ENCODE results near the gene CACNA2D3. TPM values are rescaled to one million over a fixed set of nuclear protein-coding genes. Genes with fewer than 3 reads are reported as not detected.

Gene CACNA2D3
- polyA plus RNA-seq, 1 donor from 2014 or later = 26.2 TPM

GRCh38 chr3:54604495-54604894 is 482.1 kb downstream of the CACNA2D3 start:
- Histone ChIP-seq H3K9me3 (ENCODE audit: low read length) (peaks cover 4% of the 10 kb centered on the region), H3K9ac (ENCODE audit: low read length) (no peak overlapping the region), H3K27me3 (ENCODE audit: insufficient read depth, low read depth, low read length) (no peaks in the 10 kb centered on the region), H3K27ac (ENCODE audit: low read length) (no peak overlapping the region), H4K20me1 (ENCODE audit: insufficient read depth) (no peaks in the 10 kb centered on the region), H3K4me3 (ENCODE audit: low read length) (no peak overlapping the region), H3K4me2 (ENCODE audit: low read length) (no peak overlapping the region), H2AFZ (ENCODE audit: low read depth, low read length) (no peak overlapping the region), H3K36me3 (ENCODE audit: insufficient read depth, low read length) (no peaks in the 10 kb centered on the region), H3K79me2 (replicated peaks; ENCODE audit: insufficient read depth, low read length) (no peaks in the 10 kb centered on the region), H3F3A (ENCODE audit: insufficient read depth, low read length, poor library complexity, severe bottlenecking) (no peaks in the 10 kb centered on the region), H3K9me2 (ENCODE audit: insufficient read depth, low read length) (no peaks in the 10 kb centered on the region)
- TF ChIP-seq MXI1 (conservative IDR thresholded peaks at IDR 0.05; ENCODE audit: poor library complexity, severe bottlenecking) (no peak), TAF1 (IDR thresholded peaks at IDR 0.05; ENCODE audit: low read depth) (no peak), EZH2 (IDR thresholded peaks at IDR 0.05; ENCODE audit: borderline replicate concordance, insufficient read depth, low read length, poor library complexity, severe bottlenecking) (no peak), RAD21 (conservative IDR thresholded peaks at IDR 0.05) (no peak), EP300 (conservative IDR thresholded peaks at IDR 0.05; ENCODE audit: poor library complexity, severe bottlenecking) (no peak), POLR2AphosphoS5 (IDR thresholded peaks at IDR 0.05) (no peak), SMC3 (conservative IDR thresholded peaks at IDR 0.05; ENCODE audit: poor library complexity) (no peak), REST (IDR thresholded peaks at IDR 0.05; ENCODE audit: borderline replicate concordance) (no peak)
- TF ChIP-seq, protein P1, sequence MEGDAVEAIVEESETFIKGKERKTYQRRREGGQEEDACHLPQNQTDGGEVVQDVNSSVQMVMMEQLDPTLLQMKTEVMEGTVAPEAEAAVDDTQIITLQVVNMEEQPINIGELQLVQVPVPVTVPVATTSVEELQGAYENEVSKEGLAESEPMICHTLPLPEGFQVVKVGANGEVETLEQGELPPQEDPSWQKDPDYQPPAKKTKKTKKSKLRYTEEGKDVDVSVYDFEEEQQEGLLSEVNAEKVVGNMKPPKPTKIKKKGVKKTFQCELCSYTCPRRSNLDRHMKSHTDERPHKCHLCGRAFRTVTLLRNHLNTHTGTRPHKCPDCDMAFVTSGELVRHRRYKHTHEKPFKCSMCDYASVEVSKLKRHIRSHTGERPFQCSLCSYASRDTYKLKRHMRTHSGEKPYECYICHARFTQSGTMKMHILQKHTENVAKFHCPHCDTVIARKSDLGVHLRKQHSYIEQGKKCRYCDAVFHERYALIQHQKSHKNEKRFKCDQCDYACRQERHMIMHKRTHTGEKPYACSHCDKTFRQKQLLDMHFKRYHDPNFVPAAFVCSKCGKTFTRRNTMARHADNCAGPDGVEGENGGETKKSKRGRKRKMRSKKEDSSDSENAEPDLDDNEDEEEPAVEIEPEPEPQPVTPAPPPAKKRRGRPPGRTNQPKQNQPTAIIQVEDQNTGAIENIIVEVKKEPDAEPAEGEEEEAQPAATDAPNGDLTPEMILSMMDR (IDR thresholded peaks at IDR 0.05; ENCODE audit: poor library complexity, severe bottlenecking) = no peak

DNA sequence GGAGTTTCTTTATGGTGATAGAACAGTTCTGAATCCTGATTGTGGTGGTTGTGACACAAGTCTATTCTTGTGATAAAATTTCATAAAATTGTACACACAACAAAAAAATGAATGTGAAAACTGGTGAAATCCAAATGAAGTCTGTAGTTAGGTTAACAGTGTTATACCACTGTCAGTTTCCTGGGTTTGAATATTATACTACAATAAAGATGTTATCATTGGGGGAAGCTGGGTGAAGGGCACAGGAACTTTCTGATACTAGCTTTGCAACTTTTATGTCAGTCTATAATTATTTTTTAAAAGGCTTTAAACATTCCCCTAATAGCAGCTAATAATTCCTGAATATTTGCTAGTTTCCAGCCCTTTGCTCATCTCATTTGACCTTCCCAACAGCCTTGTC is 485.7 kb downstream of the CACNA2D3 start:
- Histone ChIP-seq H3K36me3 (ENCODE audit: insufficient read depth, low read length) (no peaks in the 10 kb centered on the region), H3K9me3 (ENCODE audit: low read length) (peaks cover 4% of the 10 kb centered on the region), H4K20me1 (ENCODE audit: insufficient read depth) (no peaks in the 10 kb centered on the region), H3K79me2 (replicated peaks; ENCODE audit: insufficient read depth, low read length) (no peaks in the 10 kb centered on the region), H3K9ac (ENCODE audit: low read length) (no peak overlapping the region), H3K27ac (ENCODE audit: low read length) (no peak overlapping the region), H3K27me3 (ENCODE audit: insufficient read depth, low read depth, low read length) (no peaks in the 10 kb centered on the region), H3K9me2 (ENCODE audit: insufficient read depth, low read length) (no peaks in the 10 kb centered on the region), H2AFZ (ENCODE audit: low read depth, low read length) (no peak overlapping the region), H3K4me2 (ENCODE audit: low read length) (no peak overlapping the region), H3K4me3 (ENCODE audit: low read length) (no peak overlapping the region), H3F3A (ENCODE audit: insufficient read depth, low read length, poor library complexity, severe bottlenecking) (no peaks in the 10 kb centered on the region)
- TF ChIP-seq EP300 (conservative IDR thresholded peaks at IDR 0.05; ENCODE audit: poor library complexity, severe bottlenecking) (no peak), EZH2 (IDR thresholded peaks at IDR 0.05; ENCODE audit: borderline replicate concordance, insufficient read depth, low read length, poor library complexity, severe bottlenecking) (no peak), REST (IDR thresholded peaks at IDR 0.05; ENCODE audit: borderline replicate concordance) (no peak), RAD21 (conservative IDR thresholded peaks at IDR 0.05) (no peak), TAF1 (IDR thresholded peaks at IDR 0.05; ENCODE audit: low read depth) (no peak), SMC3 (conservative IDR thresholded peaks at IDR 0.05; ENCODE audit: poor library complexity) (no peak), POLR2AphosphoS5 (IDR thresholded peaks at IDR 0.05) (no peak), MXI1 (conservative IDR thresholded peaks at IDR 0.05; ENCODE audit: poor library complexity, severe bottlenecking) (no peak)
- TF ChIP-seq, protein P1 (IDR thresholded peaks at IDR 0.05; ENCODE audit: poor library complexity, severe bottlenecking) = no peak

All from neural cell (in vitro differentiated cells).